Activated CD4-positive, alpha-beta T cell treated with anti-CD3 and anti-CD28 coated beads for 36 hours (primary cell): ENCODE data around the gene RUNX3. TPM values are rescaled to one million over a fixed set of nuclear protein-coding genes. Genes with fewer than 3 reads are reported as not detected.
A peak's percentile ranks its signal among the peaks of the same experiment; 100 is the strongest.

Experiments
- ATAC-seq: fragments of 200-7000 bp; cut with Tn5 transposase; one replicate; pipeline ENCODE4 v1.10.0; 2021; ENCODE audit warnings: mild to moderate bottlenecking, moderate library complexity
- CTCF ChIA-PET: fragments of 350-600 bp; sonication (Branson Sonifier 250); formaldehyde crosslinking; loops from one replicate; lab custom pipeline; 2021; ENCODE audit warnings: antibody characterized with exemption; lab: Charles Lee
- POLR2A ChIA-PET: fragments of 350-600 bp; sonication (Branson Sonifier 250); formaldehyde crosslinking; loops from one replicate; lab custom pipeline; 2021; ENCODE audit warnings: antibody characterized with exemption, inconsistent platforms; lab: Charles Lee
- DNase-seq: peaks from one replicate; pipeline ENCODE4 v3.0.0-alpha.2; 2020
- H3K27ac Mint-ChIP-seq: one replicate; pipeline ENCODE4 v1.8.0; 2021; ENCODE audit warnings: mixed read lengths
- H3K27me3 Mint-ChIP-seq: one replicate; pipeline ENCODE4 v1.8.0; 2021; ENCODE audit warnings: mixed read lengths
- H3K36me3 Mint-ChIP-seq: one replicate; pipeline ENCODE4 v1.8.0; 2021; ENCODE audit warnings: low read depth, mixed read lengths
- H3K4me1 Mint-ChIP-seq: one replicate; pipeline ENCODE4 v1.8.0; 2021; ENCODE audit warnings: mixed read lengths
- H3K4me3 Mint-ChIP-seq: one replicate; pipeline ENCODE4 v1.8.0; 2021; ENCODE audit warnings: mild to moderate bottlenecking, moderate library complexity, mixed read lengths
- H3K9me3 Mint-ChIP-seq: one replicate; pipeline ENCODE4 v1.8.0; 2021; ENCODE audit warnings: low read depth, mixed read lengths
- intact Hi-C, 2 experiments: fragments of 100-400 bp; cut with DNase I in 1 of 2; cut with micrococcal nuclease in 1 of 2; formaldehyde crosslinking; loops; one replicate each; pipeline versions ENCODE4 v1.14.2 to v1.15.1; 2022 to 2024; cut with DNase I, micrococcal nuclease
- microRNA-seq: library from miRNA; unstranded; fragments of <30 nt; microRNA quantifications from one replicate; pipeline ENCODE4 v1.2.0, GENCODE V29; 2021; ENCODE audit warnings: borderline replicate concordance
- total RNA-seq, 2 experiments: library from RNA; stranded (reverse); gene quantifications; one replicate each; pipeline ENCODE4 v1.2.3, GENCODE V29; 2021

The RUNX3 gene
- total RNA-seq, 2 experiments from 2014 or later, result 156 to 167 TPM

DNA sequence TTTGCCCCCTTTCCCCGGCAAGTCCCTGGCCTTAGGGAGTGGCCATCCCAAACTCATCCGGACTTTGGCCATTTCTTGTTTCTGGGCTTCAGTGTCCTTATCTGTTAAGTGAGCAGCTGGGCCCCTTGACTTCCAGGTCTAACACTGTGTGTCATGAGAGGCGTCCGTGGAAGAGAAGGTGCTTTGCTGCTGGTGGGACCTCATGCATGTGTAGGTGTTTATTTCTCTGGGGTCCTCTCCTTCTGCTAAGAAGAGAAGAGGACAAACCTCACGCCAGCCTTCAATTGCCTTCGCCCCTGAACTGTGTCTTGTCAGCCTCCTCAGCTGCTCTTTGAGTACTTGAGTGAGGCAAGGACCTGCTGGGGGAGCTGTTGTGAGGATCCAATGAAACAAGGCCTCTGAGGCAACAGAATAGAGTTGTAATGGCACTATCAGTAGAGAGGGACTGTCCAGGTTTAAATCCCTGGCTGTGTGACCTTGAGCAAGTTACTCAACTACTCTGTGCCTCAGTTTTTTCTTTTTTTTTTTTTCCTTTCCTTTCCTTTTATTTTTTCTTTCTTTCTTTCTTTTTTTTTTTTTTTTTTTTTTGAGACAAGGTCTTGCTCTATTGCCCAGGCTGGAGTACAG is 72.5 kb downstream of the RUNX3 start:
- intact Hi-C loops, result no loop called here
- H3K4me3 Mint-ChIP-seq, result no peak overlapping the region
- no peaks in the 10 kb centered on the region for H3K36me3 Mint-ChIP-seq
- DNase-seq (no peak), ATAC-seq (no peak)
- H3K9me3 Mint-ChIP-seq, result no peaks in the 10 kb centered on the region
- CTCF ChIA-PET, result interaction anchor here (0.8 to 1.8 kb wide), 2 partner anchors 9 to 348 kb away, joined by 3 to 6 read pairs; no protein-coding TSS in a partner anchor
- no peak overlapping the region for H3K27ac Mint-ChIP-seq
- no peaks in the 10 kb centered on the region for H3K4me1 Mint-ChIP-seq
- POLR2A ChIA-PET, result no interaction called here
- H3K27me3 Mint-ChIP-seq, result no peaks in the 10 kb centered on the region

DNA sequence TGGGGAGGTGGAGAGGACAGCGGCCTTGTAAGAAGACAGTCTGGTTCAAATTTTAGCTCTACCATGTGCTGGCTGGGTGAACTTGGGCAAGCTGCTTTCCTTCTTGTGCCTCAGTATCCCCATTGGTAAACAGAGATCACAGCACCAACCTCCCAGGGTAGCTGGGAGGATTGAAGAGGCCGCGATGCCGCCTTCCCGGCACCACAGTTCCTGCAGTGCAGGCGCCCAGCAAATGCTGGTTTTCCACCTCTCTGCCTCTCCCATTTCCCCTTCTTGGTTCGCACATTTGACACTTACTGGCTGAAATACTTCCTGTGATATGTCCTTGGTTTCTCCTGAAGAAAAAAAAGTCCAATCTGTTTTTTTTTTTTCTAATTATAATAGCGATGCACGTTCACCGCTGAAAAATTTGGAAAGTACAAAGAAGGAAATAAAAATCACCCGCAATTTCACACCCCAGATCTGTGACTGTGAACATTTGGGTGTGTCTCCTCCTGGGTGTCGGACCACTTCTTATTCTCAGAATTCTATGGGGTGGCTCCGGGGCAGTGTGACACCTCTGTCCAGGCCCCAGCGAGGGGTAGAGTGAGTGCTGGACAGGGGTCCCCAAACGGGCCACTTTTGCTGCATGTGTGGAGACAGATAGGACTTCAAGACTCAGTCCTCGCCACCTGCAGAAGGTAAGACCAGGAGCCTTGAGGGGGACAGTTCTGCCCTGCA is 73.1 kb downstream of the RUNX3 start:
- Mint-ChIP-seq H3K9me3 (no peaks in the 10 kb centered on the region), H3K4me1 (no peaks in the 10 kb centered on the region), H3K4me3 (no peak overlapping the region), H3K27ac (no peak overlapping the region), H3K36me3 (no peaks in the 10 kb centered on the region), H3K27me3 (no peaks in the 10 kb centered on the region)
- ATAC-seq (no peak), DNase-seq (no peak)
- ChIA-PET POLR2A (no interaction called here), CTCF (interaction anchor here (0.6 to 1.8 kb wide), 2 partner anchors 9 to 39 kb away, joined by 3 to 6 read pairs; no protein-coding TSS in a partner anchor)
- intact Hi-C loops, result no loop called here

- Mint-ChIP-seq H3K27me3 (no peaks in the 10 kb centered on the region), H3K27ac (no peak overlapping the region), H3K36me3 (no peaks in the 10 kb centered on the region), H3K9me3 (no peaks in the 10 kb centered on the region), H3K4me3 (no peak overlapping the region), H3K4me1 (no peaks in the 10 kb centered on the region)
- DNase-seq (no peak), ATAC-seq (no peak)
- POLR2A ChIA-PET, result no interaction called here
- CTCF ChIA-PET, result interaction anchor here (0.9 kb wide), 1 partner anchor 262 kb away, joined by 3 read pairs; no protein-coding TSS in a partner anchor
- intact Hi-C loops, result no loop called here
These were observed 74.6 kb downstream of the RUNX3 start for GRCh38 chr1:24855474-24855873.

GRCh38 chr1:24853649-24854048 is 76.4 kb downstream of the RUNX3 start:
- CTCF ChIA-PET, result interaction anchor here (0.9 kb wide), 1 partner anchor 183 kb away, joined by 3 read pairs; no protein-coding TSS in a partner anchor
- Mint-ChIP-seq H3K27me3 (no peaks in the 10 kb centered on the region), H3K36me3 (no peaks in the 10 kb centered on the region), H3K9me3 (no peaks in the 10 kb centered on the region), H3K4me1 (peaks cover 8% of the 10 kb centered on the region), H3K27ac (no peak overlapping the region), H3K4me3 (no peak overlapping the region)
- DNase-seq, result no peak
- POLR2A ChIA-PET, result no interaction called here
- no peak for ATAC-seq
- intact Hi-C loops, result no loop called here

DNA sequence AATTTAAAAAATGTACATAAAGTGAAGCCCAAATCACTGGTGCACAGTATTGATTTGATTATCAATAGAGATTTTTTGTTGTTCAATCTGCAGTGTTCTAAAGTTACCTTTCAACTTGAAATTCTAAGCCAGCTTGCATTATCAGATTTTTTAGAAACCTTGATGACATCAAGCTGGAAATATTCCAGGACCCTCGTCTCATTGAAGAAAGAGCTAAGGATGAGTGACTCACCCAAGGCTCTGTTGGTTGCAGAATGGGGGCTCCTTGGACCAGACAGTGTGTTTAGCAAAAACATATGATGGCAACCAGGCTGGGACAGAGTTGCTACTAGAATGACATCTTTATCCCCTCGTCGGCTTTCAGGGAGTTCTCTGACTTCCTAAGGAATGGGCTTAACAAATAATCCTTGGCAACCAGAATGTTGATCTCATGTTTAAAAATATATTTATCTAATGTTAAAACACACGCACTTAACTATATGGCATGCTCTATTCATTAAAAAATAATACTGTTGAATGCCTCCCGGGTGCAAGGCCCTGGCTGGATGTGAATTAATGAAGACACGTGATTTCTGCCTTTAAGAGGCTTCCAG is 79.7 kb downstream of the RUNX3 start:
- ATAC-seq (no peak), DNase-seq (no peak)
- Mint-ChIP-seq H3K27ac (no peak overlapping the region), H3K4me1 (peaks cover 8% of the 10 kb centered on the region), H3K4me3 (no peak overlapping the region), H3K36me3 (no peaks in the 10 kb centered on the region), H3K9me3 (no peaks in the 10 kb centered on the region), H3K27me3 (no peaks in the 10 kb centered on the region)
- POLR2A ChIA-PET, result no interaction called here
- intact Hi-C loops, result no loop called here
- CTCF ChIA-PET, result interaction anchor here (1.0 to 3.7 kb wide), 7 partner anchors 19 to 279 kb away, joined by 3 to 21 read pairs (median 15); no protein-coding TSS in a partner anchor

DNA sequence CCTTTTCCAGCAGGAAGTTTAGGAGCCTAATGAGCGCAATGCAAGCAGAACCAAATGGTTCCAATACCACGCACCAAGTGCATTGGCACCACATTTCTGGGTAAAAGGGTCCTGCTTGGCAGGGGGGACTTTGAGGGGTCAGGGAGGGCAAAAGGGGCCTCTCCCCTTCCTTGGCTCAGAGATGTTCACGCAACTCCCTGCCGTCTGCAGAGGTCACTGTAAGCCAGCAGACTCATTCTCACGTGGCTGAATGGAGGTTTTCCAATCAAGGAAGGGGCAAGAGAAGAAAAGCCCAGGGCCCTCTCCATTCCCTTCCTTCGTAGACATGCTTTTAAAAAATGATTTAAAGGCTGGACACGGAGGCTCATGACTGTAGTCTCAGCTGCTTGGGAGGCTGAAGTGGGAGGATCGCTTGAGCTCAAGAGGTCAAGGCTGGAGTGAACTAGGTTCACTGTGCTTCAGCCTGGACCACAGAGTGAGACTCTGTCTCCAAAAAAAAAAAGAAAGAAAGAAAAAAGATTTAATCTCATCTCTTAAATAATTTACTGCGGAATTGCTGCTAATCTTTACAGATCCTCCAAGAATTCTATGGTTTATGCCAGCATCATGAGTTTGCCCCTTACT is 80.3 kb downstream of the RUNX3 start:
- H3K27me3 Mint-ChIP-seq, result no peaks in the 10 kb centered on the region
- H3K36me3 Mint-ChIP-seq, result no peaks in the 10 kb centered on the region
- POLR2A ChIA-PET, result no interaction called here
- ATAC-seq (no peak), DNase-seq (peak; percentile 51)
- CTCF ChIA-PET, result interaction anchor here (0.8 to 3.7 kb wide), 11 partner anchors 14 to 355 kb away, joined by 3 to 21 read pairs (median 6); no protein-coding TSS in a partner anchor
- H3K27ac Mint-ChIP-seq, result no peak overlapping the region
- no peak overlapping the region for H3K4me3 Mint-ChIP-seq
- intact Hi-C loops, result loop anchor here in 1 of 2 experiments (2.0 to 5.0 kb wide), 5 partner anchors 49 to 355 kb away; no protein-coding TSS in a partner anchor
- H3K4me1 Mint-ChIP-seq, result peaks cover 8% of the 10 kb centered on the region
- no peaks in the 10 kb centered on the region for H3K9me3 Mint-ChIP-seq

Small RNA genes within 50 kb of the gene (microRNA-seq; reads per million reads assigned to microRNA genes)
- gene MIR6731, result 18.0 reads per million, percentile 41 among the genes with 10 or more reads in this experiment

Other genes with a start within 250 kb of the RUNX3 start
- 10 to 100 TPM; 29.8 to 33.1 TPM for gene CLIC4, start 184.8 kb downstream of the RUNX3 start, total RNA-seq